Measurements from ENCODE around the gene SELL. TPM values are rescaled to one million over a fixed set of nuclear protein-coding genes. Genes with fewer than 3 reads are reported as not detected.

Gene SELL
- polyA plus RNA-seq = 1 to 10 TPM; 1.1 to 1.8 (median 1.6) TPM
- long read RNA-seq, donor 1 = 0 reads
- long read RNA-seq, donor 2 = 0 reads
- long read RNA-seq, donor 3, partial matches to known transcripts = 0 of 1 reads
- long read RNA-seq, donor 3, other reads (novel, unspliced or antisense) = 0 of 1 reads
- long read RNA-seq, donor 4 = 0 reads
- long read RNA-seq, donor 5, partial matches to known transcripts = 0 of 1 reads
- long read RNA-seq, donor 5, other reads (novel, unspliced or antisense) = 0 of 1 reads
- long read RNA-seq, donor 6 = 0 reads
- long read RNA-seq, donor 7 = 0 reads
- long read RNA-seq, donor 8 = 0 reads
- long read RNA-seq, donor 9 = 0 reads
- long read RNA-seq, donor 10 = 0 reads

- Histone ChIP-seq H3K27ac (ENCODE audit: low read depth in 1 of 3, low read length in 2 of 3) (no peak within 1 kb of the TSS), H3K4me3 (ENCODE audit: low read depth in 1 of 3, low read length in 3 of 3) (no peak within 1 kb of the TSS), H3K36me3 (ENCODE audit: control insufficient read depth in 3 of 3, insufficient read depth in 2 of 3, low read depth in 1 of 3, low read length in 3 of 3) (no peaks in the 10 kb centered on the region), H3K9me3 (ENCODE audit: control insufficient read depth in 2 of 2, insufficient read depth in 1 of 2, low read depth in 1 of 2, low read length in 1 of 2) (no peaks in the 10 kb centered on the region), H3K27me3 (ENCODE audit: control insufficient read depth in 3 of 3, insufficient read depth in 3 of 3, low read length in 3 of 3) (peaks cover 0 to 2% (median 0%) of the 10 kb centered on the region in 3 donors), H3K4me1 (ENCODE audit: control insufficient read depth in 3 of 3, insufficient read depth in 2 of 3, low read depth in 1 of 3, low read length in 2 of 3) (no peaks in the 10 kb centered on the region)
- DNase-seq = peak; percentile 78 to 79
- 7 to 10% (median 8%) methylated on average over 6 of the region's 6 CpGs for WGBS, 3 donors
- FAIRE-seq = no peak
Measured at GRCh38 chr1:169711469-169712308, at the start of gene SELL. Gene SELL (minus strand): TSS chr1:169711620. CDS start chr1:169711498, 122 bp downstream.

GRCh38 chr1:169759038-169759437 is 47.6 kb upstream of the SELL start:
- WGBS, 3 donors = 76 to 81% (median 79%) methylated on average over 3 of the region's 3 CpGs
- Histone ChIP-seq H3K9me3 (ENCODE audit: control insufficient read depth in 2 of 2, insufficient read depth in 1 of 2, low read depth in 1 of 2, low read length in 1 of 2) (peaks cover 0 to 9% of the 10 kb centered on the region in 2 donors), H3K36me3 (ENCODE audit: control insufficient read depth in 3 of 3, insufficient read depth in 2 of 3, low read depth in 1 of 3, low read length in 3 of 3) (no peaks in the 10 kb centered on the region), H3K4me1 (ENCODE audit: control insufficient read depth in 3 of 3, insufficient read depth in 2 of 3, low read depth in 1 of 3, low read length in 2 of 3) (peaks cover 0 to 7% (median 3%) of the 10 kb centered on the region in 3 donors), H3K27me3 (ENCODE audit: control insufficient read depth in 3 of 3, insufficient read depth in 3 of 3, low read length in 3 of 3) (no peaks in the 10 kb centered on the region), H3K4me3 (ENCODE audit: low read depth in 1 of 3, low read length in 3 of 3) (no peak overlapping the region), H3K27ac (ENCODE audit: low read depth in 1 of 3, low read length in 2 of 3) (no peak overlapping the region)
- no peak for FAIRE-seq
- DNase-seq = no peak

- peaks cover 0 to 4% of the 10 kb centered on the region in 2 donors for H3K9me3 ChIP-seq (ENCODE audit: control insufficient read depth in 2 of 2, insufficient read depth in 1 of 2, low read depth in 1 of 2, low read length in 1 of 2)
- 60 to 71% (median 68%) methylated on average over 4 of the region's 4 CpGs for whole genome bisulfite sequencing, 3 donors
- no peaks in the 10 kb centered on the region for H3K27me3 ChIP-seq (ENCODE audit: control insufficient read depth in 3 of 3, insufficient read depth in 3 of 3, low read length in 3 of 3)
- no peak overlapping the region for H3K4me3 ChIP-seq (ENCODE audit: low read depth in 1 of 3, low read length in 3 of 3)
- no peak overlapping the region for H3K27ac ChIP-seq (ENCODE audit: low read depth in 1 of 3, low read length in 2 of 3)
- DNase-seq (no peak), FAIRE-seq (no peak)
- H3K36me3 ChIP-seq (ENCODE audit: control insufficient read depth in 3 of 3, insufficient read depth in 2 of 3, low read depth in 1 of 3, low read length in 3 of 3) = no peaks in the 10 kb centered on the region
- no peaks in the 10 kb centered on the region for H3K4me1 ChIP-seq (ENCODE audit: control insufficient read depth in 3 of 3, insufficient read depth in 2 of 3, low read depth in 1 of 3, low read length in 2 of 3)
Measured at GRCh38 chr1:169753549-169753948, 42.1 kb upstream of the SELL start.

- Histone ChIP-seq H3K9me3 (ENCODE audit: control insufficient read depth in 2 of 2, insufficient read depth in 1 of 2, low read depth in 1 of 2, low read length in 1 of 2) (peaks cover 0 to 2% of the 10 kb centered on the region in 2 donors), H3K36me3 (ENCODE audit: control insufficient read depth in 3 of 3, insufficient read depth in 2 of 3, low read depth in 1 of 3, low read length in 3 of 3) (no peaks in the 10 kb centered on the region), H3K27ac (ENCODE audit: low read depth in 1 of 3, low read length in 2 of 3) (no peak overlapping the region), H3K4me3 (ENCODE audit: low read depth in 1 of 3, low read length in 3 of 3) (no peak overlapping the region), H3K27me3 (ENCODE audit: control insufficient read depth in 3 of 3, insufficient read depth in 3 of 3, low read length in 3 of 3) (no peaks in the 10 kb centered on the region), H3K4me1 (ENCODE audit: control insufficient read depth in 3 of 3, insufficient read depth in 2 of 3, low read depth in 1 of 3, low read length in 2 of 3) (no peaks in the 10 kb centered on the region)
- 50 to 81% (median 65%) methylated on average over 1 of the region's 1 CpG for WGBS, 3 donors
- no peak for DNase-seq
- no peak for FAIRE-seq
Measured at GRCh38 chr1:169750041-169750440, 38.6 kb upstream of the SELL start.

DNA sequence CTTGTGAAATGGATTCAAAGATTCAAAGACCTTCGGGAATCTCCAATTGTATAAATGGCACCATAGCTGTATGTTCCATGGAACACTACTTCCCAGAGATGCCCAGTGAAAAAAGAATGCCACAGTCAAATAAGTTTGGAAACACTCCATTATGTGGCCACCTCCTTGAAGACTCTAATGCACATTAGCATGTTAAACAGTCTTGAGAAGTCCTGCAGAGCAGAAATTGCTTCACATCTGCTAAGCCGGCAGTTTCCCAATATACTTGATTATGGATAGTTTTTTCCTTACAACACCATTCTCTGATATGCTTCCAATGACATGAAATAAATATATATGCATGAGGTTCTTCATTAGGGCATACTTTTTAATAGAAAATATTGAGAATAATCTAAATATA is 35.1 kb upstream of the SELL start:
- DNase-seq = no peak
- H3K4me3 ChIP-seq (ENCODE audit: low read depth in 1 of 3, low read length in 3 of 3) = no peak overlapping the region
- no peaks in the 10 kb centered on the region for H3K27me3 ChIP-seq (ENCODE audit: control insufficient read depth in 3 of 3, insufficient read depth in 3 of 3, low read length in 3 of 3)
- no peaks in the 10 kb centered on the region for H3K36me3 ChIP-seq (ENCODE audit: control insufficient read depth in 3 of 3, insufficient read depth in 2 of 3, low read depth in 1 of 3, low read length in 3 of 3)
- no peak for FAIRE-seq
- no peak overlapping the region for H3K27ac ChIP-seq (ENCODE audit: low read depth in 1 of 3, low read length in 2 of 3)
- peaks cover 0 to 2% of the 10 kb centered on the region in 2 donors for H3K9me3 ChIP-seq (ENCODE audit: control insufficient read depth in 2 of 2, insufficient read depth in 1 of 2, low read depth in 1 of 2, low read length in 1 of 2)
- no peaks in the 10 kb centered on the region for H3K4me1 ChIP-seq (ENCODE audit: control insufficient read depth in 3 of 3, insufficient read depth in 2 of 3, low read depth in 1 of 3, low read length in 2 of 3)
- WGBS, 3 donors = 84 to 94% (median 88%) methylated on average over 2 of the region's 2 CpGs

GRCh38 chr1:169745015-169745861 is 33.8 kb upstream of the SELL start:
- DNase-seq = no peak
- Histone ChIP-seq H3K36me3 (ENCODE audit: control insufficient read depth in 3 of 3, insufficient read depth in 2 of 3, low read depth in 1 of 3, low read length in 3 of 3) (no peaks in the 10 kb centered on the region), H3K9me3 (ENCODE audit: control insufficient read depth in 2 of 2, insufficient read depth in 1 of 2, low read depth in 1 of 2, low read length in 1 of 2) (peaks cover 0 to 2% of the 10 kb centered on the region in 2 donors), H3K27ac (ENCODE audit: low read depth in 1 of 3, low read length in 2 of 3) (no peak overlapping the region), H3K4me1 (ENCODE audit: control insufficient read depth in 3 of 3, insufficient read depth in 2 of 3, low read depth in 1 of 3, low read length in 2 of 3) (no peaks in the 10 kb centered on the region), H3K4me3 (ENCODE audit: low read depth in 1 of 3, low read length in 3 of 3) (no peak overlapping the region), H3K27me3 (ENCODE audit: control insufficient read depth in 3 of 3, insufficient read depth in 3 of 3, low read length in 3 of 3) (no peaks in the 10 kb centered on the region)
- FAIRE-seq = no peak
- 67 to 75% (median 70%) methylated on average over 5 of the region's 5 CpGs for WGBS, 3 donors

DNA sequence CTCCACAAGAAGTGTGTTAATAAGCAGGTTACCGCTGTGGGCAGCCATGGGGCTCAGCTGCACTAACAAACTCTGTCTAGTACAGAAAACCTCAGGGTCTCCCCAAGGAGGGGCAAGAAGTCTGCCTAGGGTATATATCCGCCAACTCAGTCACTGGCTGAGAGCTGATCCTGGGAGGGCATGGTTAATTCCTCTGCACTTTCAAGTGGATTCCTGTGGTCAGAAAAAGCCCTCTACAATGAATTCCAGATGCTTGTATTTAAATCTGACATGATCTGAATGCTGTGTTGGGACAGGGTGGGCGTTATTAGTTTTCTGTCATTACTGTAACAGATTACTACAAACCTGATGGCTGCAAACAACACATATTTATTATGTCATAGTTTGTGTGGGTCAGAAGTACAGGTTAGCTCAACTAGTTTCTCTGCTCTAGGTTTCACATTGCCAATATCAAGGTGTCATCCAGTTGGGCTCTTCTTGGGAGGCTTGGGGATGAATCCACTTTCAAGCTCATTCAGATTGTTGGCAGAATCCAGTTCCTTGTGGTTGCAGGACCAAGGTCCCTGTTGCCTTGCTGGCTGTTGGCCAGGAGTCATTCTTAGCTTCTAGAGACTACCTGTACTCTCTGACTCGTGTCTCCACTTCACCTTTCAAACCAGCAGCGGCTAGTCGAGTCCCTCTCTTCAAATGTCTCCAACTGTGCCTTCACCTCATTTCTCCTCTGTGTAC is 30.4 kb upstream of the SELL start:
- H3K27ac ChIP-seq (ENCODE audit: low read depth in 1 of 3, low read length in 2 of 3) = no peak overlapping the region
- no peak overlapping the region for H3K4me3 ChIP-seq (ENCODE audit: low read depth in 1 of 3, low read length in 3 of 3)
- FAIRE-seq = no peak
- H3K4me1 ChIP-seq (ENCODE audit: control insufficient read depth in 3 of 3, insufficient read depth in 2 of 3, low read depth in 1 of 3, low read length in 2 of 3) = no peaks in the 10 kb centered on the region
- H3K9me3 ChIP-seq (ENCODE audit: control insufficient read depth in 2 of 2, insufficient read depth in 1 of 2, low read depth in 1 of 2, low read length in 1 of 2) = peaks cover 0 to 2% of the 10 kb centered on the region in 2 donors
- H3K36me3 ChIP-seq (ENCODE audit: control insufficient read depth in 3 of 3, insufficient read depth in 2 of 3, low read depth in 1 of 3, low read length in 3 of 3) = no peaks in the 10 kb centered on the region
- no peak for DNase-seq
- peaks cover 0 to 4% (median 0%) of the 10 kb centered on the region in 3 donors for H3K27me3 ChIP-seq (ENCODE audit: control insufficient read depth in 3 of 3, insufficient read depth in 3 of 3, low read length in 3 of 3)
- WGBS, 3 donors = 71 to 86% (median 81%) methylated on average over 6 of the region's 6 CpGs

All from small intestine (tissue), 16 donors.